ENCODE data around the gene ZNF19. TPM values are rescaled to one million over a fixed set of nuclear protein-coding genes. Genes with fewer than 3 reads are reported as not detected.

The ZNF19 gene
- total RNA-seq, 1 donor from 2014 or later = 1.9 TPM

DNA sequence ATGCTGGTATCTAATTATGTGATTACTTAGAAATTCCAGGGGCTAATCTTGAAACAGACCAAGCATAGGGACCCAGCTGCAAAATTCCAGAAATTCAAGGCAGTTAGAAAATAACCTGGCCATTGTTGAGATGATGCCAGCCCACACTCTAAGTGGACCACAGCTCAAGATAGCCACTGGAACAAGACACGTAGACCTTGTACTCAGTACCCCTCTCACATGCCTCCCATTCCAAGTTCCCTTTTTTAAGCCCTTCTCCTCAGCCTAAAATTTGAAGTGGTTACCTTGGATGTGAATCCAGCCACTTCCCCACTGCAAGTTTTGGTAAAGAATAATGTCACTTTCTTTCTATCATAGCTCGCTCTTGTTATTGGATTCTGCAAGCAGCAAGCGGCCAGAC, 4.1 kb upstream of the ZNF19 start:
- intact Hi-C loops (cut with DNase I) = no loop called here
- ATAC-seq = no peak
- no peak for DNase-seq (ENCODE audit: missing footprints)

DNA sequence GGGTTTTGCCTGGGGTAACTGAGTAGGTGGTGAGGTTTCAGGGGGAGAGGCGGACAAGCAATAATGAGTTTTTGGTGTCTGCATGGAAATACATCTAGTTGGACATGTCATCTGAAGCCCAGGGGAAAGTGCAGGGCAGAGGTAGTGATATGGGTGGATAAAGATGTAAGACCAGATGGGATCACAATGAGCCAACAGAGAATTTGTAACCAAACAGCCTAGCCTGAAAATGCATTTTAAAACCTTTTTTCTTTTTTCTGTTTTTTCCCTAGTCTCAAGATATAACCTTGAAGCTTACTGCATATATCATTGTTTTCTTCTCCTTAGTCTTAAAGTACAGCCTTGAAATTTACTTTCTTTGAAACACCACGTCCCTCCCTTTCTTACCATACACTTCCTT, 3.7 kb upstream of the ZNF19 start:
- DNase-seq (ENCODE audit: missing footprints) (no peak), ATAC-seq (no peak)
- intact Hi-C loops (cut with DNase I) = no loop called here

DNA sequence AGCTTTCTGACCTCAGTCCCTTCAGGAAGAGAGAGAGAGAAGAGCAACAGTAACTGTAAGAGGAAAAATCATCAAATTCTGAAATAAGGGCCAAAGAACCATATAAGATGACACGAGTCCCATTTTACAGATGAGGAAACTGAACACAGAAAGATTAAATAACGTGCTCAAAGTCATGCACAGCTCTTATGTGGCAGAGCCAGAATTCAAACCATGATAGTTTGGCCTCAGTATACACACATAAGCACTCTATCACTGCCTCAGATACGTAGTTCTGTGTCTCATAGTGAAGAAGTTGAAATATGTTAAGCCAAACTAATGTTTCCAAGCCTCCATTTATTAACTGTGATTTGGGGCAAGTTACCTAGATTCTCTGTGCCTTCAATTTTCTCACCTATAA, 1.9 kb upstream of the ZNF19 start:
- DNase-seq (ENCODE audit: missing footprints) = no peak
- no peak for ATAC-seq
- intact Hi-C loops (cut with DNase I) = no loop called here

DNA sequence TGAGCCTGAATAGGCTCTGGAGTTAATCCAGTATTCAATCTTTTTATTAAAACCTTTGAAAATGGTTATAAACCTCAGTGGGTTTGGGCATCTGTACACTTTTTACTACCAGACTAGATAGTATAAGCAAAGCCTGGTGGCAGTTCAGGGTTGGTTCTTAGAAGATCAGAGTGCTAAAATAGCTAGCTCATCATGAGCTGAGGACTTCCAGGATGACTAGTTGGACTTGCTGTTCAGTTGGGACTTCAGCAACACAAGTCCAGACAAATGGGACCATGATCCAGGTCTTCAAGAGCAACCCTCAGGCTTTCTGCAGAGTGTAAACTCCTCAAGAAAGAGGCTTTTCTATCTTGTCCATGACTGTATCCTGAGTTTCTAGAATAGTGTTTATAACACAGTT, 1.2 kb upstream of the ZNF19 start:
- ATAC-seq (no peak), DNase-seq (ENCODE audit: missing footprints) (no peak)
- intact Hi-C loops (cut with DNase I) = no loop called here

DNA sequence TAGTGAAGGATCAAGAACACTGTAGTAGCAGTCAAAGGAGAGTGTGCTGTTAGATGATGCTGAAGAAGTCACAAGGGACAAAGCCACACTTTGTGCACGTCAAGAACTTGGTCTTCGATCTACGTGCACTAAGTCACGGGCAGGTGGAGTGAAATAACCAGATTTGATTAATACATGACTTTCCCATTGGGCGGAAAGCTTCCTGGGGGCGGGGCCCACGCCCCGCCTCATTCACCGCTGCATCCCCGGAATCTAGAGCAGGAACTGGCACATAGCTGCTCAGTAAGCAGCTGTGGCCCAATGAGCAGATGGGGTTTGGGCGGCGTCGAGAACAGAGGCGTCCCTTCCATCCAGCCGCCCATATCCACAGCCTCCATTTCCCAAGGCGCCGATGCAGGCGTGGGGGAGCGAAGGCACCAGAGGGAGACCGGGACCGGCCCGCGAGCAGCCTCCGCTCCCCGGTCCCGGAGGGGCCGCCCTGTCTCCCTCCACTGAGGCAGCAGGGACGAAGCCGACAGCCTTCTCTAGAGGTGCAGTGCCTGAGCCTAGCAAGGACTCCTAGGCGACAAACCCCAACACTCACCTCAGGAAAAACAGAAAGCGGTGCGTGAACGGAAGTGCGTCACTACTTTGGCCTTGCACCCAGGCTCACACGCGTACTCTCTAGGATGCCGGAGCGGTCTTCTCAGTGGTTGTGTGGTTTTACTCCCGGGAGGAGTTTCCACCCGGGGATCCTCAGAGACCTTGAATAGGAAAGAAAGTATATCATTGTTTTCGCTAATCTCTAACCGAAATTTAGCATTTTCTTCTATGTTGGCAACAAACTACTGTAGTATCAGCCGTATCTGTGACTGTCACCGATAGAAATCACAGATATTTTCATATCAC, 4.9 kb downstream of the ZNF19 start:
- intact Hi-C loops (cut with DNase I) = loop anchor here (1.0 to 10.0 kb wide), 2 partner anchors 22 to 199 kb away; partner anchors contain the start of genes CMTR2 and ZNF23
- peak; percentile 91 for DNase-seq (ENCODE audit: missing footprints)
- ATAC-seq = peak; percentile 96

DNA sequence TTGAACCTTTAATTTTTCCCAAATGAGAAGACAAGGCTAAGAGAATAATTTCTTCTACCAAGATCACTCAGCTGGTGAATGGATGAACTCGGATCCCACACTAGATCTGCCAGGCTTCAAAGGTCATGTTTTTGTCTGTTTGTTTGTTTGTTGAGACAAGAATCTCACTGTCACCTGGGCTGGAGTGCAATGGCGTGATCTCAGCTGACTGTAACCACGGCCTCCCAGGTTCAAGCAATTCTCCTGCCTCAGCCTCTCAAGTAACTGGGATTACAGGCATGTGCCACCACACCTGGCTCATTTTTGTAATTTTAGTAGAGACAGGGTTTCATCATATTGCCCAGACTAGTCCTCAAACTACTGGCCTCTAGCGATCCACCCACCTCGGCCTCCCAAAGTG, 6.6 kb downstream of the ZNF19 start:
- DNase-seq (ENCODE audit: missing footprints) (no peak), ATAC-seq (no peak)
- intact Hi-C loops (cut with DNase I) = loop anchor here (10.0 kb wide), 1 partner anchor 198 kb away; the partner anchor contains the start of gene CMTR2

DNA sequence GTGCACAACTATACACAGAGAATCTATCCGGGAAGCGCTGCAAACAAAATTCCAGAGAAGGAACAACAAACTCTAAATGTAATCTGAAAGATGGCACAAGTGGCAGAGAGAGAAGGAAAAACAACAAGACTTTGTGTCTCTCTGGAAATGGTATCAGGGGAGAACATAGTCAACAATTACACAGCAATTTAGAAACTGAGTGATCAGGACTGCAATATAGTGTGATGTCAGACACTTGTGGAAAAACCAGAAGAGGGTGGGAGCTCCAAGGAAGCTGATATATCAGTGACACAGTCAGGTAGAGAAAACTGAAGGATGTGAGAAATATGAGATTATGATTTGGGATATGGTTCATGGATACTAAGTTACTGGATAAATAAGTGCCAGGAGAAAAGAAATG, 8.2 kb downstream of the ZNF19 start:
- DNase-seq (ENCODE audit: missing footprints) (no peak), ATAC-seq (no peak)
- intact Hi-C loops (cut with DNase I) = loop anchor here (10.0 kb wide), 1 partner anchor 196 kb away; the partner anchor contains the start of gene CMTR2

DNA sequence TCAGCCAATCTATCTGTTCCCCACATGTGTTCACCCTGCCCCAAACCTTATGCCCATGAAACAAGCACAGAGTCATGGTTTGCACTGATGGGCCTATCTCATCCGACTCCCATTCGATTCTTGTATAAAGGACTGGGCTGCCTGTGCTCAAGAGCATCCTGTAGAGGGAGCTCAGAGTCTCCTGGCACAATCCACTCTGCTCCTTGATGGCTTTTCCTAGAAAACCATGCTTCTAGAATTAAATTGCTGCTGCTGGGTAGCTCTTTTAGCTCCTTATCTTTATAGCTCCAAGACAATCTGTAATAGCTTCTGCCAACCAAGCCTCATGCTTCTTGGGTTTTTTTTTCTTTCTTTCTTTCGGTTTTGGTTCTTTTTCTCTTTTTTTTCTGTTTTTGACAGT, 9.7 kb downstream of the ZNF19 start:
- intact Hi-C loops (cut with DNase I) = no loop called here
- ATAC-seq (no peak), DNase-seq (ENCODE audit: missing footprints) (no peak)

DNA sequence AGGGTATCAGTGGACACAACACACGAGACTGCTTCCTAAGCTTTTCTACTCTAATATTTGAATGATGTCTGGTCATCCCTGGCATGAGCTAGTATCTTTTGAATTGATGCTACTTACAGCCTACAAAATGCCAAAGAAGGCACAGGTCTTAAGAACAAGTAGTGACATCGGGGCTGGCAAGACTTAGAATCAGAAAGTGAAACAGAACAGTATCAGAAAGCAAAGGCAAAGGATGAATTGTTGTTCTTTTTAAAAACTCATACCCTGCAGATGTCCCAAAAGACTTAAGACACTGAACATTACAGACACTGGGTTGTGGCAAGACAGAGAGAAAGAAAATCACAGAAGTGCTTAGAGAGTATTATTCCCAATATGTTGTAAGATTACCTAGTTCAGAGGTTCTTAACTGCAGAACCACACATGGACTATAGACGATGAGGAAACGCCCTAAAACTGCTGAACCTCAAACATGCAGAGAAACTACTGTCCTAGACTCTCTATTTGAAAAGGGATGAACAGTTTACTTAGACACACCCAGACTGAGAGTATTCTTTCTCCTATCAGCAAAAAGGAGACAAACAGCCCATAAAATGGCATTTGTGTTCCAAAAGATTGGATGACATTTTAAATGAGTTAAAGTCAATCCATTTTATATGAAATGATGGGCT, 12.5 kb downstream of the ZNF19 start:
- intact Hi-C loops (cut with DNase I) = no loop called here
- DNase-seq (ENCODE audit: missing footprints) (no peak), ATAC-seq (no peak)

DNA sequence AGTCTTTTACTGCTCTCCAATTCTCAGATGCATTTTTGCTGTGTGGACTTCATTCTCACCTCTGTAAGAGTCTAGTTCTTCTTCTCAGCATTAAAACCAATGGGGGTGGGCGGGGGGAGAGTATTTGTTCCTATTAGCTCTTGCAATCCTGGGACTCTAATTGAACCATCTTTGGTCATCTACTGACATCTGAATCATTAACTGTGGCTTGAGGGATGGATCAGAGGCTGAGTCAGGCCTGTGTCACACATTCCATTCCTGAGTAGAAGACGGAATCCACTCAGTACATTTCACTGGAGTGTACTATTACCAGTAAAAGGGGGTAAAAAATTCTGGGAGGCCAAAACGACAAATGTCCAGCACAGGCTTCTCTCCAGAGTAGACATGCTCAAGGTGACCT, 14.3 kb downstream of the ZNF19 start:
- no peak for ATAC-seq
- no peak for DNase-seq (ENCODE audit: missing footprints)
- intact Hi-C loops (cut with DNase I) = no loop called here

DNA sequence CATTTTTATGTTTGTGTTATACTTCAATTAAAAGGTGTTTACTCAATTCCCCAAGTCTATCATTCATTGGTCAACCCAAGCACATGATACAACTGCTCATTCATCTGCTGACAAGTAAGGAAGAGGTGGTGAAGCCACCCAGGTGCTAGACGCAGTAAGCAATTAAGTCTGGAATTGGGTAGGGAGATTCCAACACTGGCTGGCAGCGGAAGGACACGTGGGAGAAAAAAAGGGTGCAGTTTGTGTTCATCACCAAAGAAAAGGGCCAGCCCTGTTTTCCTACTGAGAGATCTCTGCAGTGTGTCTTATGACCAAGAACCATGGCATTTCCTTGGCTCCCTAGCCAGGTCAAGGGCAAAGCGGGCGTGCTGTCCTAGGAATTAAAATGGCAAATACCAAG, 15.2 kb downstream of the ZNF19 start:
- intact Hi-C loops (cut with DNase I) = no loop called here
- no peak for ATAC-seq
- no peak for DNase-seq (ENCODE audit: missing footprints)

DNA sequence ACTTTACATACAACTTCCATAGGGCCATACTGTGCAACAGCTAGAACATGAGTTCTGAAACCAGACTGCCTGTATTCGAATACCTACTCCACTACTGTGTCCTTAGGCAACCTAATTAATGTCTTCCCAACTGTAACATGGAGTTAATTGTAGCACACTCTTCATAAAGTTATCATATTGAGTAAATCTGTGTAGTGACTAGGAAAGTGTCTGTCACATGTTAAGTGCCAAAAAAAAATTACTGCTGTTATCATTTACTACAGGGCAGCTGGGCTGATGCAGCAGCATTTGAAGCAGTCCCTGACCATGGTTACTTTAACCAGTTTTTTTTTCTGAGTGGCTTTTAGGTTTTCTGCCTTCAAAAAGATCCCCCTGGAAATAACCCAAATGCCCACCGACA, 16.2 kb downstream of the ZNF19 start:
- intact Hi-C loops (cut with DNase I) = no loop called here
- ATAC-seq (no peak), DNase-seq (ENCODE audit: missing footprints) (no peak)

DNA sequence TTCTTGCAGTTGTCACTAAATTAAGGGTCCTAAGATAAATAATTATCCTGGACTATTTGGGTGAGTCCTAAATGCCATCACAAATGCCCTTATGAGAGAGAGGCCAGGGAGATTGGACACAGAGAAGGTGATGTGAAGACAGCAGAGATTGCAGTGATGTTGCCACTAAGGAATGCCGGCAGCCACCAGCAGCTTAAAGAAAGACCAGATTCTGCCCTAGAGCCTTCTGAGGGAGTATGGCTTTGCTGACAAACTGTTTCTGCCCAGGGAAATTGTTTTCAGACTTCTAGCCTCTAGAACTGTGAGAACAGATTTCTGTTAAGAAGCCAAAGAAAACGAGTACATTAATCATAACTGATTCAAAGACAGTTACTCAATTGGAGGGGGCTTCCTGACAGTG, 17.1 kb downstream of the ZNF19 start:
- no peak for ATAC-seq
- intact Hi-C loops (cut with DNase I) = no loop called here
- no peak for DNase-seq (ENCODE audit: missing footprints)

DNA sequence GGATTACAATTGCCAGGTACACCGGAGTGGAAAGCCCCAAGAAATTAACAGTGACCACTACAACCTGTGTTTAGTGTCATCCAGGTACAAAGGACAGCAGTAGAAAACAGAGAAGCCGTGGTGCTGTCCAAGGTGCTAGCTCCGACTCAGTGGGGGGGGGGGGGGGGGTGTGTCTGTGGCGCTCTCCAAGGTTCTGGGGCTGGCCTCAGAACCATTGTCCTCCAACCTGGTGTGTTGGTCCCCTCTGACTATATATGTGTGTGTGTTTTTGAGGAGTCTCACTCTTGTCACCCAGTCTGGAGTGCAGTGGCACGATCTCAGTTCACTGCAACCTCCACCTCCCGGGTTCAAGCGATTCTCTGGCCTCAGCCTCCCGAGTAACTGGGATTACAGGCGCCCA, 21.3 kb downstream of the ZNF19 start:
- DNase-seq (ENCODE audit: missing footprints) (no peak), ATAC-seq (no peak)
- intact Hi-C loops (cut with DNase I) = no loop called here

DNA sequence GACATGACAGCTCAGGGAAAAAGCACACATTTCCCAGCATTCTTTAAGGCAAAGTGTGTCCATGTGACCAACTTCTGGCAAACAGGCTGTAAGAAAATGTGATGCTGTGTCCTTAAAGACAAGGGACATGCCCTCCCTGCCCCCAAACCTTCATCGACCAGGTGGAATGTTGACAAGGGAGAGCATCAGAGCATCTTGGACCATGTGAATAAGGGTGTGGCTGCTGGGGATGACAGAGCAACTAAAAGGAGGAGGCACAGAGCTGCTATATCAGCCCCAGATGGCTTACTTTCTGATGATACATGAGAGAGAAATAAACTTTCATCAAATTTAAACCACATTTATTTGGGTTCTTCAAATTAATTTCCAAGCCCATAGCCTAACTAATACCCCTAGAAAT, 24.9 kb downstream of the ZNF19 start:
- intact Hi-C loops (cut with DNase I) = no loop called here
- DNase-seq (ENCODE audit: missing footprints) = no peak
- ATAC-seq = no peak

DNA sequence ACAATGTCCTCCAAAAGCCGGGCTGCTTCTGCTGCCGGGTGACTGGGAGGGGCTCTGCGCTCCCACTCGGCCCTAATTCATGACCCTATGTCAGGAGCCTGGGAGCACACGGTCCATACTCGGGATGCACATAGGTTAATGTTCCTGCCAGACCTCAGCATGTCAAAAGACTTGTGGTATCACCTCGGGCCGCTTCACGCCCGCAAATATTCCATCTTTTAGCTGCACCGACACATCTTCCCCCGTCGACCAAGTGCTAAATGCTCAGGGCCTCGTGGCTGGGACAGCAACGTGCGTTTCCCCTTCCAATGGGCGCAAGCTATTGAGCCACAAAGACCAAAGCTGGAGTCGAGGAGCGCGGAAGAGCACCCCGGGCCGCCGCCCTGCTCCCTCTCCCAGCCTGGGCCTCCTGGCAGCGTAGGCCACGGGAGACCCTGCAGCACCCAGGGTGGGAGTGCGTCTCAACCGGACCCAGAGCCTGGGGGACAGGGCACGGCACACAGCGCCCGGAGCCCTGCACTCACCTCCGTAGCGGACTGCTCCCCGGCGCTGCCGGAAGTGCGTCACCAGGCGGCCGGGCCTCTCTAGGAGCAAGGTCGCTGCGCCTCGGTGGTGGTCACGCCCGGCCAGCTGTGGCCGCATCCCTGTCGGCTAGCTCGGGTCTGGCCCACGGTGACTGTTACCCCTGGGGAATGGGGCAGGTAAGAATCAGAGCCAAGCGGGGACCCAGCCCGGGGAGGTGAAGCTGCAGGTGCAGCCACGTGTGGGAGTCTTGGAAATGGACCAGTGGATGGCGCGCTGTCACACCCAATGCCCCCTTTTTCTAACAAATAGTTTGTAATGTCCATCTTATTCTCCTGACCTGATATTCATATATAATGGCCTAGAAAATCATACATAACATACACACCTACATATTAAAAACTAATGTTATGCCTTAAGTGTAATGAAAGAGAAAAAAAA, 27.2 kb downstream of the ZNF19 start, which contains the start of gene ZNF23:
Gene ZNF23 (minus strand): TSS at position 562 of the 963 bp plus-strand sequence. CDS start 5,451 bp downstream, outside the sequence.
- peak; percentile 99 for ATAC-seq
- DNase-seq (ENCODE audit: missing footprints) = peak; percentile 95
- intact Hi-C loops (cut with DNase I) = loop anchor here (1.0 kb wide), 1 partner anchor 22 kb away; no protein-coding TSS in a partner anchor

DNA sequence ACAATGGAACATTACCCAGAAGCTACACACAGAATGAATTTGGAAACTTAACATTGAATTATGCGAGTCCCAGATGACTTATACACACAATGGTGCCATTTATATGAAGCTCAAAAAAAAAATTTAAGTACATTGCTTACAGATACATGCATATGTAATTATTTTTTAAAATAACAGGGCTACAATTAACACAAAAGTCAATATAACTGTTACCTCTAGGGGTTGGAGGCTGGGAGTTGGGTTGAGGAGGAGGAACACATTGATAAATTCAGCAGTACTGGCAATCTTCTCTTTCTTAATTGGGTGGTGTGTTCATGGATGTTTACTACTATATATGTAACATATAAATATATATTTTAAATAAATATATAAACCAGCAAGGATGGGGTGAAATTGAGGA, 28.2 kb downstream of the ZNF19 start:
- ATAC-seq (no peak), DNase-seq (ENCODE audit: missing footprints) (no peak)
- intact Hi-C loops (cut with DNase I) = no loop called here

DNA sequence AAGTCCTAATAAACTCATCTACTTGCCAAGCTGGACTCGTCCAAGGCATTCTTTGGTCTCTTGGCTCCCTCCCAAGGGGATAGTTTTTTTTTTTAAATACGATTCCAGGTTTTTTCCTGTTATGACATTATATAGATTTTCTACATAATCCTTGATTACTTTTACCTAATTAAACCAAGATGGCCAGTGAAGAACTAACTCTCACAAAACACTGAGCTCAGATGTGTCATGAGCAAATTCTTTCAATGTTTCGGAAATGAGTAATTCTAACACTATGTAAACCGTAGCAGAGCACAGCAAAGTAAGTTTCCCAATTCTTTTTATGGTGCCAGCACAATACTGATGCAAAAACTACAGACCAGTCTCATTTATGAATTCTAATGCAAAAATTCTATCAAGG, 28.9 kb downstream of the ZNF19 start:
- intact Hi-C loops (cut with DNase I) = no loop called here
- ATAC-seq = no peak
- no peak for DNase-seq (ENCODE audit: missing footprints)

DNA sequence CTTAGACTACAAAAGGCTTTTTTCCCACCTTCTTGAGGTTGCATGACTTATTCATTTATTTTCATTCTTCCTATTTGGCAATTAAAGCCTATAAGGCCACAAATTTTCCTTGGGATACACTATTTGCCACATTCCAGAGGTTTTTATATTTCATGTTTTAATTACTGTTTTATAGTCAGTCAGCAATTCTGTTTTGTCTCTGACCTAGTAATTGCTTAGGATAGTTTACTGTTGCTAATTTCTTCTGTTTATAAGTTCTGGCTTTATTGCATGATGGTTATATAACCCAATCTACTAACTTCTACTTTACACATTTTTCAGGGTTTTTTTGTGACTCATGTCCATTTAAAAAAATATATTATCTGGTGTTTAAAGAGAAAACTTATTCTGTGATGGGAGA, 29.6 kb downstream of the ZNF19 start:
- DNase-seq (ENCODE audit: missing footprints) = no peak
- no peak for ATAC-seq
- intact Hi-C loops (cut with DNase I) = no loop called here
